Right ventricle myocardium superior (tissue), 1 donor: ENCODE measurements around the gene SMOC1. TPM values are rescaled to one million over a fixed set of nuclear protein-coding genes. Genes with fewer than 3 reads are reported as not detected.

ENCODE experiments used
- ATAC-seq: fragments of 200-7000 bp; cut with Tn5 transposase; one replicate; pipeline ENCODE4 v1.9.1; 2020; ENCODE audit warnings: mild to moderate bottlenecking; ENCODE audit not compliant: poor library complexity
- DNase-seq: peaks from one replicate; pipeline ENCODE4 v3.0.0-alpha.2; 2020
- intact Hi-C: fragments of 100-400 bp; cut with DNase I; formaldehyde crosslinking; loops from one replicate; pipeline ENCODE4 v1.11.2; 2022
- total RNA-seq: library from RNA; stranded (reverse); fragmentation: NEBNext Ultra II Directional; extraction: Animal tissue kit (Norgen Biotek cat#: 25700); gene quantifications from one replicate; pipeline ENCODE4 v1.2.1, GENCODE V29; 2021
- donor health status: DM: no; HTN: yes; CAD: no; lungs with severe emphysema.

SMOC1 gene
- total RNA-seq, 1 donor from 2014 or later, result 1.8 TPM

GRCh38 chr14:69860221-69860620 is 19.0 kb upstream of the SMOC1 start:
- ATAC-seq (no peak), DNase-seq (no peak)
- intact Hi-C loops, result no loop called here

- DNase-seq (no peak), ATAC-seq (no peak)
- intact Hi-C loops, result no loop called here
Measured at GRCh38 chr14:69861025-69861569, 18.1 kb upstream of the SMOC1 start.

GRCh38 chr14:69863083-69863482 is 16.1 kb upstream of the SMOC1 start:
- ATAC-seq (no peak), DNase-seq (no peak)
- intact Hi-C loops, result no loop called here

- intact Hi-C loops, result no loop called here
- DNase-seq, result no peak
- ATAC-seq, result no peak
Measured at GRCh38 chr14:69865701-69866365, 13.4 kb upstream of the SMOC1 start.

- no peak for DNase-seq
- no peak for ATAC-seq
- intact Hi-C loops, result no loop called here
Measured at GRCh38 chr14:69868363-69868963, 10.8 kb upstream of the SMOC1 start.

- DNase-seq (no peak), ATAC-seq (no peak)
- intact Hi-C loops, result no loop called here
Measured at GRCh38 chr14:69870613-69871012, 8.6 kb upstream of the SMOC1 start.

- intact Hi-C loops, result no loop called here
- ATAC-seq, result no peak
- no peak for DNase-seq
Measured at GRCh38 chr14:69873877-69874780, 5.1 kb upstream of the SMOC1 start.

- intact Hi-C loops, result no loop called here
- ATAC-seq (peak; percentile 28), DNase-seq (no peak)
Measured at GRCh38 chr14:69876221-69876847, 2.9 kb upstream of the SMOC1 start.

GRCh38 chr14:69876848-69877306 is 2.3 kb upstream of the SMOC1 start:
- intact Hi-C loops, result no loop called here
- ATAC-seq, result peak; percentile 72
- DNase-seq, result peak; percentile 39

GRCh38 chr14:69877492-69877891 is 1.7 kb upstream of the SMOC1 start:
- ATAC-seq (no peak), DNase-seq (no peak)
- intact Hi-C loops, result no loop called here

GRCh38 chr14:69878251-69878650 is 965 bp upstream of the SMOC1 start:
- intact Hi-C loops, result no loop called here
- DNase-seq, result no peak
- ATAC-seq, result no peak

GRCh38 chr14:69880044-69880487 is 850 bp downstream of the SMOC1 start:
- ATAC-seq, result no peak
- DNase-seq, result no peak
- intact Hi-C loops, result no loop called here

GRCh38 chr14:69880893-69881292 is 1.7 kb downstream of the SMOC1 start:
- intact Hi-C loops, result no loop called here
- ATAC-seq (no peak), DNase-seq (no peak)

GRCh38 chr14:69882116-69882864 is 3.1 kb downstream of the SMOC1 start:
- DNase-seq (no peak), ATAC-seq (no peak)
- intact Hi-C loops, result no loop called here

- DNase-seq (no peak), ATAC-seq (no peak)
- intact Hi-C loops, result no loop called here
Measured at GRCh38 chr14:69882915-69883314, 3.7 kb downstream of the SMOC1 start.

- intact Hi-C loops, result no loop called here
- ATAC-seq, result no peak
- no peak for DNase-seq
Measured at GRCh38 chr14:69886453-69887242, 7.4 kb downstream of the SMOC1 start.
